Measurements from ENCODE around the gene PITPNC1. TPM values are rescaled to one million over a fixed set of nuclear protein-coding genes. Genes with fewer than 3 reads are reported as not detected.
"Not testable (repeated sequence)": the region's sequence is repeated elsewhere in the genome, so short reads cannot be mapped to it uniquely, and the experiment has no call there.

PITPNC1 gene
- polyA plus RNA-seq (ENCODE audit: insufficient read length in 3 of 3) = 10 to 100 TPM; 25.7 to 27.6 (median 27.3) TPM

DNA sequence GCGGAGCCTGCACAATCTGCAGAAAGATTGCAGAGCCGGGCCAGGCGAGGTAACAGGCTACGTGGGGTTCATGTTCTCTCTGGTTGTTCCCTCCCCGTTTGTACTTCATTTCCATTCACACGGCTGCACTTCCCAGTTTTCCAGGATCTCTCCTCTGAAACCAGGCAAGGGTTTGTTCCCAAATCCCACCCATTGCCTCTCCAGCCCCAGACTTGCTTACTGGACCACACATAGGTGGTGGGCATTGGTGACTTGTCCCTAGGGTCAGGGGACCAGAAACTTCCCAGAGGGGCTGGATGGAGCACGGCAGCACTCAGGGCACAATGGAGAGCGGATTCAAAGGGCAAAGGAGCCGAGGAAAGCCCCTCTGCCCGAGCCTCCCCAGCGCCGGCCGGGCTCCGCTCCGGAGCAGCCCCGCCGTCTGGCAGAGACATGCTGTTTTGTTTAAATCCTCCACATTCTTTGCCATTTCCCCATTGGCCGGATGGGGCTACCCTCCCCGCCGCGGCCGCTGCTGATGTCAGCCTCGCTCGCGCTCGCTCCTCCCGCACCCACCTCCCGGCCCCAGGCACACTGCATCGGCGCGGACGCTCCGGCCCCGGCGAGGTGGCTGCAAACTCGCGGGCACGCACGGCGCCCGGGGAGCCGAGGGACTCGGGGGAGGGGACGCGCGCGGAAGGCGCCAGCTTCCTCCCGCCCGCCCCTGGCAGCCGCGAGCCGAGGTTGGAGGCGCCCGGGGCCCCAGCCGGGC lies at the start of gene PITPNC1:
Gene PITPNC1 (plus strand): TSS at position 545 of the 751 bp plus-strand sequence.
- DNase-seq (ENCODE audit: low read depth in 3 of 3, low spot score in 2 of 3) = peak in 1 of 3 donors; percentile 72

DNA sequence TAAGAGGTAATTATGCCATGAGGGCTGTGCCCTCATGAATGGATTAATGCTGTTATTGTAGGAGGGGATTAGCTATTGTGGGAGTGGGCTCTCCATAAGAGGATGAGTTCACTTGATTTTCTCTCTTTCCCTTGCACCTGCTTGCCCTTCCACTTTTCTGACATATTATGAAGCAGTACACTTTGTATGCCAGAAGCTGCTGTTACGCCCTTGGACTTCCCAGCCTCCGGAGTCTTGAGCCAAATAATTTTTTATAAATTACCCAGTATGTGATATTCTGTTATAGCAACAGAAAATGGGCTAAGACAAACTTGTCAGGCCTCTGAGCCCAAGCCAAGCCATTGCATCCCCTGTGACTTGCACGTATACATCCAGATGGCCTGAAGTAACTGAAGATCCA lies 49.1 kb upstream of the PITPNC1 start:
- no peak for DNase-seq (ENCODE audit: low read depth in 3 of 3, low spot score in 2 of 3)

GRCh38 chr17:67331381-67332161 lies 45.5 kb upstream of the PITPNC1 start:
- not testable (repeated sequence) for DNase-seq (ENCODE audit: low read depth in 3 of 3, low spot score in 2 of 3)

DNA sequence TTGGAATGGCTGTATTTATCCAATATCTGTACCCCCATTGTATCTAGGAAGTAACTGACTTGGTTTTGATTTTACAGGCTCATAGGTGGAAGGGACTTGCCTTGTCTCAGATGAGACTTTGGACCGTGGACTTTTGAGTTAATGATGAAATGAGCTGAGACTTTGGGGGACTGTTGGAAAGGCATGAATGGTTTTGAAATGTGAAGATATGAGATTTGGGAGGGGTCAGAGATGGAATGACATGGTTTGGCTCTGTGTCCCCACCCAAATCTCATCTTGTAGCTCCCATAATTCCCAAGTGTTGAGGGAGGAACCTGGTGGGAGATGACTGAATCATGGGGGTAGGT lies 44.9 kb upstream of the PITPNC1 start:
- not testable (repeated sequence) for DNase-seq (ENCODE audit: low read depth in 3 of 3, low spot score in 2 of 3)

DNA sequence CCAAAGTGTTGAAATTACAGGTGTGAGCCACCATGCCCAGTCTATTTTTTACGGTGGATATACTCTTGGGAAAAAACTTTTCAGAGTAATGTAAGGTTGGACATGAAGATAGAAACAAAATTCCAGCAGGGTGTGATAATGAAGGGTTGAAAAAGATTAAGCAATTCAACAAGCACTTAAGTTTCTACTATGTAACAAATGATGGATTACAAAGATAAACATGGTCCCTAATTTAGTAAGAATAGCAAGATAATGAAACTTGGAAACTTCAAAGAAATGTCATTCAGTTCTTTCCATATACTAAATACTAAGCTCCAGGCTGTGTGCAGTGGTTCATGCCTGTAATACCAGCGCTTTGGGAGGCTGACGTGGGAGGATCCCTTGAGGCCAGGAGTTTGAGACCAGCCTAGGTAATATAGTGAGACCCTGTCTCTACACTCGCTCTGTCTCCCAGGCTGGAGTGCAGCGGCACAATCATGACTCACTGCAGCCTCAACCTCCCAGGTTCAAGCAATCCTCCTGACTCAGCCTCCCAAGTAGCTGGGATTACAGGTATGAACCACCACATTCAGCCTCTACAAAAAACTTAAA lies 41.7 kb upstream of the PITPNC1 start:
- no peak for DNase-seq (ENCODE audit: low read depth in 3 of 3, low spot score in 2 of 3)

- DNase-seq (ENCODE audit: low read depth in 3 of 3, low spot score in 2 of 3) = no peak
Observed at GRCh38 chr17:67336859-67337258, 40.2 kb upstream of the PITPNC1 start.

- DNase-seq (ENCODE audit: low read depth in 3 of 3, low spot score in 2 of 3) = not testable (repeated sequence)
Observed at GRCh38 chr17:67338353-67338752, 38.7 kb upstream of the PITPNC1 start.

GRCh38 chr17:67343237-67343636 lies 33.8 kb upstream of the PITPNC1 start:
- no peak for DNase-seq (ENCODE audit: low read depth in 3 of 3, low spot score in 2 of 3)

DNA sequence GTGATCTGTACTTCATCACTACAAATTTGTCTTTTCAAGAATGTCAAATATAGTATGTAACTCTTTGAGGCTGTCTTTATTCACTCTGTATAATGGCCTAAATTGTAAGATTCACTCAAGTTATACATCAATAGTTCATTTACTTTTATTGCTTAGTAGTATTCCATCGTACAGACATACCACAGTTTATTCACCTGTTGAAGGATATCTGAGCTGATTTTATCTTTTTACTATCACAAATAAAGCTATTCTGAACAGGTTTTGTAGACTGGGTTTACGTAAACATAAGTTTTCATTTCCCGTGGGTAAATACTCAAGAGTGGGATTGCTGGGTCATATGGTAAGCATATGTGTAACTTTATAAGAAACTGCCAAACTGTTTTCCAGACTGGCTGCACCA lies 29.3 kb upstream of the PITPNC1 start:
- no peak for DNase-seq (ENCODE audit: low read depth in 3 of 3, low spot score in 2 of 3)

DNA sequence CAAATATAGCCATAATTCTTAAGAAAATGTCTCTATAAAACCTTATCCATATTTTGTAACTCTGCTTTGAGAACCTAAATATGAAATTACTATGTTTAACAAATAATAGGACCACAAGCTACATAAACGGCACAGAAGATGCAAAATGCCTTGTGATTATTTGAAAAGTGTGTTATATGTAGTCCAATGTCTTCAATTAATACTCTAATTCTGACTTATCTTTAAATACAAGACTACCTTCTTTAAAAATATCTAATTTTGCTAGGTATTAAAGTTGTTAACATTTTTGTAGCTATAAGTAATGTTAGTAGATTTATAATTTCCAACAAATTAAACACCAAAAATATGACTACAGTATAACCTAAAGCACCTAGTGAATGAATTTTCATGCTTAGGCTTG lies 27.7 kb upstream of the PITPNC1 start:
- DNase-seq (ENCODE audit: low read depth in 3 of 3, low spot score in 2 of 3) = no peak

DNA sequence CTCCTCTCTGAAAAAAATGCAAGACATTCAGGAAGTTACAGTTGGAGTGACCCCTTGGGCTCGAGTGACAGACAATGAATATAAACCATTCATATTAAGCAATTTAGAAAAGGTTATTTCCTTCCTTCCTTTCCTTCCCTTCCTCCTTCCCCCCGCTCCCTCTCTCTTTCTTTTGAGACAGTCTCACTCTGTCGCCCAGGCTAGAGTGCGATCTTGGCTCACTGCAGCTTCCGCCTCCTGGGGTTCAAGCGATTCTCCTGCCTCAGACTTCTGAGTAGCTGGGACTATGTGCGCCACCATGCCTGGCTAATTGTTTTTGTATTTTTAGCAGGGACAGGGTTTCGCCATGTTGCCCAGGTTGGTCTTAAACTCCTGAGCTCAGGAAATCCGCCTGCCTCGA lies 23.9 kb upstream of the PITPNC1 start:
- no peak for DNase-seq (ENCODE audit: low read depth in 3 of 3, low spot score in 2 of 3)

DNA sequence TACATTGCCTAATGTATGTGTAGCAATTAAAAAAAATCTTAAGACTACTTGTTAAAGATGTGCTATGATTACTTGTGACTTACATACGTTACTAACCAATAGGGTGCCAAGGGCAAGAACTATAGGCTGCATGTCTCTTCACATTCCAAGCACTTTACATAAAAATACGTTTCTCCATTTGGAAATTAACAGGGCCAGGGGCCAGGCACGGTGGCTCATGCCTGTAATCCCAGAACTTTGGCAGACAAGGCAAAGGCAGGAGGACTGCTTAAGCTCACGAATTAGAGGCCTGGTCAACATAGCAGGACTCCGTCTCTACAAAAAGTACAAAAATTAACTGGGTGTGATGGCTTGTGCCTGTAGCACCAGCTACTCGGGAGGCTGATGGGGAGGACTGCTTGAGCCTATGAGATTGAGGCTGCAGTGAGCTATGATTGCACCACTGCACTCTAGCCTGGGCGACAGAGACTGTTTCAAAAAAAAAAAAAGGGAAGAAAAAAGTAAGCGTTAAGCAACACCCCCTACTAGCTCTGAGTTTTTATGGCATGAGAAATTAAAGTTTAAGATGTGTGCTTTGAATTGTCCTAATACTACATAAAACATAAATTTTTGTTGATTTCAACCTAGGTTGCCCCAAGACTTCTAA lies 23.0 kb upstream of the PITPNC1 start:
- no peak for DNase-seq (ENCODE audit: low read depth in 3 of 3, low spot score in 2 of 3)

DNA sequence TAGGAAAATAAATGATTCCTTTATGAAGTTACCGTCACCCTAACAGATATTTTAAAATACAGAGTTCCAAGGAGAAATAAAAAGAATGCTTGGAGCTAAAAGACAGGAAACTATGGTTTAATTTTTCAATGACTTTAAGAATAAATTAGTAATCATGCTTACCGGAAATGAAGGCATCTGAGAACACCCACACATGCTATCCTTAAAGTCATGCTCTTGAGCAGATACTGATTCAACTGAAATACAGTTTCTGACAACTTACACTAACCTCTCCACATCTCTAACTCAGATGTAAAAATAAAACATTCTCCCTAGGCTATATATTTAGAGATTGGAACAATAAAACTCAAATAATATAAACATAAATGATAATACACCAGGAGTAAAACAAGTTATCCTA lies 18.5 kb upstream of the PITPNC1 start:
- no peak for DNase-seq (ENCODE audit: low read depth in 3 of 3, low spot score in 2 of 3)

DNA sequence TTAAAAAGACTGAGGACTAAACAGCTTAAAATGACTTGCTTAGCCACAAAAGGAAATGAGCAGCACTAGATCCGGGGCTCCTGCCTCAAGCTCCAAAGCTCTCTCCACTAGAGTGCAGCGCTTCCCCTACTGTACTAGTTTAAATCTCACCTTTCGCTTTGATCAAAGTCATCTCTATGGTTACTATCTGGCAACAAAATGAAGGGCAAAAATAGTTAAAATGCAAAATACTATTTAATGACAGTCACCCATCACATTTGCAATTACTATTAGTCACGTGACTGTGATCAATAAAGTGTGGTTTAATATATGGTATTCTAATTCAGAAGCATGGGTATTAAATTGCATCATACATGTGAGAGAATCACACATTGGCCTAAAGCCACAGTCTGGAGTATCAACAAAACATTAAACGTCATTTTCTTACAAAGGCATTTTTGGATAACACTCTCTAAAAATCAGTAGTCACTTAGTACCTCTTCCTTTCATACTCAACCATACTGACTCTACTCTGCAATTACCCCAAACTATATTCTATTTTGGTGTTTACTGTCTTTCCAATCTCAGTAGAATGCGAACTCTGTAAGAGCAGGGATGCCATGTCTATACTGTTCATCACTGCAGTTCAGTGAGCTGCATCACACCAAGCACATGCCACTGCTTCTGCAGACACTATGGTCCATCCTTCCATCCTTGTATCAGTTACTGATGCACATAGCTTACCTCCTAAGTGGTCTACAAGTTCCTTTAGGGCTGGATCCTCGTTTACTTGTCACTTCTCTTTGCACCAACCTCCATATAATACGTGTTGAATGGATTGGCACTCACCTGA lies 16.9 kb upstream of the PITPNC1 start:
- DNase-seq (ENCODE audit: low read depth in 3 of 3, low spot score in 2 of 3) = no peak

- no peak for DNase-seq (ENCODE audit: low read depth in 3 of 3, low spot score in 2 of 3)
Observed at GRCh38 chr17:67360880-67361279, 16.2 kb upstream of the PITPNC1 start.

GRCh38 chr17:67362173-67362572 lies 14.9 kb upstream of the PITPNC1 start:
- no peak for DNase-seq (ENCODE audit: low read depth in 3 of 3, low spot score in 2 of 3)

- DNase-seq (ENCODE audit: low read depth in 3 of 3, low spot score in 2 of 3) = no peak
Observed at GRCh38 chr17:67364847-67365737, 12.0 kb upstream of the PITPNC1 start.

- no peak for DNase-seq (ENCODE audit: low read depth in 3 of 3, low spot score in 2 of 3)
Observed at GRCh38 chr17:67365738-67366192, 11.3 kb upstream of the PITPNC1 start.
